Motor neuron (in vitro differentiated cells): ENCODE results near the gene POLD1. TPM values are rescaled to one million over a fixed set of nuclear protein-coding genes. Genes with fewer than 3 reads are reported as not detected.
A peak's percentile ranks its signal among the peaks of the same experiment; 100 is the strongest.

Source experiments
- ATAC-seq, 8 experiments: fragments of 200-7000 bp; cut with Tn5 transposase; replicated peaks in 6 of 8; 2 replicates each; pipeline ENCODE4 v1.8.0; 2021; ENCODE audit warnings: mild to moderate bottlenecking in 8 of 8, moderate library complexity in 8 of 8
- H3K27ac ChIP-seq, 2 donors: fragments of 250-450 bp; sonication (Bioruptor Pico); 2 replicates each; pipeline ENCODE4 v1.9.0; 2021; ENCODE audit warnings: antibody characterized with exemption in 2 of 2, mild to moderate bottlenecking in 2 of 2, moderate library complexity in 1 of 2
- H3K4me1 ChIP-seq, 2 donors: fragments of 250-450 bp; sonication (Bioruptor Pico); replicated peaks in 1 of 2; 2 replicates each; pipeline ENCODE4 v1.6.1; 2021; ENCODE audit warnings: antibody characterized with exemption in 2 of 2, mild to moderate bottlenecking in 2 of 2, moderate library complexity in 1 of 2
- H3K4me3 ChIP-seq, 5 donors: fragments of 250-450 bp; sonication (Bioruptor Pico); 2 replicates each; pipeline ENCODE4 v1.9.0; 2021; ENCODE audit warnings: antibody characterized with exemption in 5 of 5, mild to moderate bottlenecking in 5 of 5, moderate library complexity in 4 of 5
- WGBS, 10 experiments: fragments of 450-650 bp; shearing (Covaris generic); methylation state at CpG; one replicate each; pipeline ENCODE4 v1.0.0; 2022; 5-methylcytosine and 5-hydroxymethylcytosine counted together
- in situ Hi-C, 9 experiments: fragments of 400-800 bp; cut with MboI; loops; one replicate each; pipeline ENCODE4 v1.15.0; 2021; ENCODE audit warnings: low sequenced_read_pairs in 9 of 9, low pct_unique_long_range_greater_than_20kb in 2 of 9; ENCODE audit not compliant: unreplicated experiment in 9 of 9
- total RNA-seq, 8 experiments: library from RNA; unstranded; fragments of 300-600 nt; gene quantifications; 2 replicates each; pipeline versions ENCODE4 v1.2.3 to v1.2.4, GENCODE V29; 2022

The POLD1 gene
- total RNA-seq, 8 experiments from 2014 or later = 6.2 to 56.0 (median 12.7) TPM

- WGBS, 10 experiments = no CpG with 5 or more reads among the region's 19 CpGs
These were observed 22.7 kb downstream of the POLD1 start for GRCh38 chr19:50406829-50407228.

DNA sequence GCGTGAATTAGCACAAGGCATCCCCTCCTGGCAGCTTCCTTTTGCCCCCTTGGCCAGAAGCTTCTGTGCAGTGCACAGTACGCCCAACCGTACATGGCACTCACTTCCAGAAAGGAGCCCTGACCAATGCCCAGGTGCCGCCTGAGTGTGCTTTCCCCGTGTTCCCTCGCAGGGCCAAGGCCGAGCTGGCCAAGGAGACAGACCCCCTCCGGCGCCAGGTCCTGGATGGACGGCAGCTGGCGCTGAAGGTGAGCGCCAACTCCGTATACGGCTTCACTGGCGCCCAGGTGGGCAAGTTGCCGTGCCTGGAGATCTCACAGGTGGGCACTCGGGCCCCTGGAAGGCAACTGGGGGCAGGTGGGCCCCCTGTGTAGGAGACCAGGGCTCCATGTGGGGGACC lies 25.2 kb downstream of the POLD1 start:
- WGBS, 10 experiments = 80 to 100% (median 95%) methylated on average over 1 to 7 of the region's 17 CpGs; no CpG with 5 or more reads in 6 of the 10 experiments
- in situ Hi-C loops = no loop called here
- ATAC-seq = no peak
- no peaks in the 10 kb centered on the region for H3K4me1 ChIP-seq
- no peak overlapping the region for H3K4me3 ChIP-seq
- no peak overlapping the region for H3K27ac ChIP-seq

More at GRCh38 chr19:50406829-50407228, 22.7 kb downstream of the POLD1 start:
- no peak overlapping the region for H3K4me3 ChIP-seq
- H3K4me1 ChIP-seq = no peaks in the 10 kb centered on the region
- no peak for ATAC-seq
- H3K27ac ChIP-seq = no peak overlapping the region
- in situ Hi-C loops = no loop called here

- H3K4me3 ChIP-seq = no peak overlapping the region
- no peak overlapping the region for H3K27ac ChIP-seq
- in situ Hi-C loops = no loop called here
- ATAC-seq = no peak
- no peaks in the 10 kb centered on the region for H3K4me1 ChIP-seq
- WGBS, 10 experiments = 91 to 100% (median 96%) methylated on average over 1 to 10 of the region's 10 CpGs; no CpG with 5 or more reads in 6 of the 10 experiments
These were observed 26.0 kb downstream of the POLD1 start for GRCh38 chr19:50410109-50410508.

DNA sequence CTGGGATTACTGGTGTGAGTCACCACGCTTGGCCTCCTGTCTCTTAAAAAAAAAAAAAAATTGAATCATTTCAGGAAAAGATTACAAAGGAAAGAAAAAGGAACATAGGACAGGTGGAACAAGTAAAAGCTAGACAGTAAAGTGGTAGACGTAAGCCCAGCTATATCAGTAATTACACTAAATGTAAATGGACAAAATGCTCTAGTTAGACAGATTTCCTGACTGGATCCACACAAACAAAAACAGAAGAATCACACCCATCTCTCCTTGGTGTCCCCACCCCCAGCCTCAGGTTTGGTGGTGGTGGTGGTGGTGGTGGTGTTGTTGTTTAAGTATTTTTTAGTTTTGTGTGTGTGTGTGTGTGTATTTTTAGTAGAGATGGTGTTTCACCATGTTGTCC lies 28.3 kb downstream of the POLD1 start:
- ATAC-seq = no peak
- Histone ChIP-seq H3K27ac (no peak overlapping the region), H3K4me3 (no peak overlapping the region), H3K4me1 (no peaks in the 10 kb centered on the region)
- 80 to 100% (median 92%) methylated on average over 1 to 2 of the region's 2 CpGs; no CpG with 5 or more reads in 5 of the 10 experiments for WGBS, 10 experiments
- in situ Hi-C loops = no loop called here

GRCh38 chr19:50413096-50413495 lies 28.9 kb downstream of the POLD1 start:
- 90% methylated on average over 4 of the region's 13 CpGs; no CpG with 5 or more reads in 9 of the 10 experiments for WGBS, 10 experiments
- in situ Hi-C loops = no loop called here
- H3K4me3 ChIP-seq = no peak overlapping the region
- ATAC-seq = no peak
- H3K4me1 ChIP-seq = no peaks in the 10 kb centered on the region
- no peak overlapping the region for H3K27ac ChIP-seq

- ATAC-seq = no peak
- in situ Hi-C loops = no loop called here
- peaks cover 0 to under 1% of the 10 kb centered on the region in 2 donors for H3K4me1 ChIP-seq
- no peak overlapping the region for H3K4me3 ChIP-seq
- 96 to 100% (median 100%) methylated on average over 1 to 13 of the region's 21 CpGs; no CpG with 5 or more reads in 6 of the 10 experiments for WGBS, 10 experiments
- H3K27ac ChIP-seq = no peak overlapping the region
These were observed 29.4 kb downstream of the POLD1 start for GRCh38 chr19:50413531-50413930.

DNA sequence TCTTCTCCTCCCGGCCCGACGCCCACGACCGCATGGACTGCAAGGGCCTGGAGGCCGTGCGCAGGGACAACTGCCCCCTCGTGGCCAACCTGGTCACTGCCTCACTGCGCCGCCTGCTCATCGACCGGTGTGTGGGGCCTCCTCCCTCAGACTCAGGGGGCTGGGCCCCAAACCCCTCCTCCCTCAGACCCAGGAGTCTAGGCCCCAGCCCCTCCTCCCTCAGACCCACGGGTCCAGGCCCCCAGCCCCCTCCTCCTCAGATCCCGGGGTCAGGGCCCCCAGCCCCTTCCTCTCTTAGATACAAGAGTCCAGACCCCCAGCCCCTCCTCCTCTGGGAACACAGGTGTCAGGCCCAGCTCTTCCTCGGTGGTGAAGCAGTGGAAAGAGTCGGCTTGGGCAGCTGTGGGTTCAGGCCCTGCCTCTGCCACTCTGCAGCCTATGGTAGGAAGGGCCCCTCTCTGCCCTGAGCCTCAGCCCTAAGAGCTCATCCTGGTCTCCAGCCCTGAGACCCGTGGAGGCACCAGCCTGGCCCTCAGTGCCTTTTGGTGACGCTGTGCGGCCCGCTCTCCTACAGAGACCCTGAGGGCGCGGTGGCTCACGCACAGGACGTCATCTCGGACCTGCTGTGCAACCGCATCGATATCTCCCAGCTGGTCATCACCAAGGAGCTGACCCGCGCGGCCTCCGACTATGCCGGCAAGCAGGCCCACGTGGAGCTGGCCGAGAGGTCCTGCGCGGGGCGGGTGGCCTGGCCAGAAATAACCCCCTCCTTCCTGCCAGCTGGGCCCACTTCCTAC lies 30.9 kb downstream of the POLD1 start:
- 60 to 100% (median 78%) methylated on average over 1 to 19 of the region's 37 CpGs; no CpG with 5 or more reads in 7 of the 10 experiments for WGBS, 10 experiments
- Histone ChIP-seq H3K27ac (no peak overlapping the region), H3K4me3 (no peak overlapping the region), H3K4me1 (peaks cover 0 to 6% of the 10 kb centered on the region in 2 donors)
- ATAC-seq = peak; percentile 76 to 97 (median 82)
- in situ Hi-C loops = no loop called here

- H3K27ac ChIP-seq = no peak overlapping the region
- peaks cover 0 to 6% of the 10 kb centered on the region in 2 donors for H3K4me1 ChIP-seq
- ATAC-seq = no peak
- WGBS, 10 experiments = no CpG with 5 or more reads among the region's 22 CpGs
- H3K4me3 ChIP-seq = no peak overlapping the region
- in situ Hi-C loops = no loop called here
These were observed 31.5 kb downstream of the POLD1 start for GRCh38 chr19:50415661-50416033.

DNA sequence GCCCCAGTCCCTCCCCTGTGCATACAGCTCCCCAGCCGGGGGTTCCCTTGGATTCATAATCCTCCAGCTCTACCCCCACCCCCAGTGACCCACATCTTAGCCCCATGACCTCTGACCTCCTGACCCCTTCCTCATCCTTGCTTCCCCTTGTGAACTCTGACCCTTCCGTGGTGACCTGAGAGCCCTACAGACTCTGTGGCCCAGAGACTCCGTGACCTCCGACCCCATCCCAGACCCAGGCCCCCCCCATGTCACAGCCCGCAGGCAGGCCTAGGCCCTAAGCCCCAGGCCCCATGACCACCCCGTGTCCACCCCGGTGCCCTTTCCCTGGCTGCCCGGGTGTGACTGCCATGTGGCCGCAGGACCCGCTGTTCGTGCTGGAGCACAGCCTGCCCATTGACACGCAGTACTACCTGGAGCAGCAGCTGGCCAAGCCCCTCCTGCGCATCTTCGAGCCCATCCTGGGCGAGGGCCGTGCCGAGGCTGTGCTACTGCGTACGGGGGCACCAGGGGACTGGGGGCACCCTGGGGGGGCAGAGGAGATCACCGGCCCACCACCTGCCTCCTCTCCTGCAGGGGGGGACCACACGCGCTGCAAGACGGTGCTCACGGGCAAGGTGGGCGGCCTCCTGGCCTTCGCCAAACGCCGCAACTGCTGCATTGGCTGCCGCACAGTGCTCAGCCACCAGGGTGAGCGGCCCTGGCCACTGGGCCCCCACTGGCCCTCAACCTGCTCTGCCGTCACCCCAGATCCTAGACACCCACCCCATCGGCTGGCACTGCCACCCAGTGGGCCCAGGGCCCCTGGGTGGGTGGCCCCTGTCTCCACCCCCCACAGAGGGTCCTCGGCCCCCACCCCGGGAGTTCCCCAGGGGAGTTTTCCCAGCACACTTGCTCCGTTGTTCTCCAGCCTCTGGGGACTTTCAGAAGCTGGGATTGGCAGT lies 32.2 kb downstream of the POLD1 start:
- Histone ChIP-seq H3K27ac (no peak overlapping the region), H3K4me3 (no peak overlapping the region), H3K4me1 (peaks cover 0 to 6% of the 10 kb centered on the region in 2 donors)
- in situ Hi-C loops = no loop called here
- peak in 1 of 8 experiments; percentile 5 for ATAC-seq
- 20% methylated on average over 1 of the region's 35 CpGs; no CpG with 5 or more reads in 9 of the 10 experiments for WGBS, 10 experiments

- ATAC-seq = no peak
- WGBS, 10 experiments = 92% methylated on average over 2 of the region's 42 CpGs; no CpG with 5 or more reads in 9 of the 10 experiments
- H3K4me1 ChIP-seq = peaks cover 0 to 6% of the 10 kb centered on the region in 2 donors
- in situ Hi-C loops = no loop called here
- no peak overlapping the region for H3K27ac ChIP-seq
- no peak overlapping the region for H3K4me3 ChIP-seq
These were observed 33.2 kb downstream of the POLD1 start for GRCh38 chr19:50417111-50418081.

DNA sequence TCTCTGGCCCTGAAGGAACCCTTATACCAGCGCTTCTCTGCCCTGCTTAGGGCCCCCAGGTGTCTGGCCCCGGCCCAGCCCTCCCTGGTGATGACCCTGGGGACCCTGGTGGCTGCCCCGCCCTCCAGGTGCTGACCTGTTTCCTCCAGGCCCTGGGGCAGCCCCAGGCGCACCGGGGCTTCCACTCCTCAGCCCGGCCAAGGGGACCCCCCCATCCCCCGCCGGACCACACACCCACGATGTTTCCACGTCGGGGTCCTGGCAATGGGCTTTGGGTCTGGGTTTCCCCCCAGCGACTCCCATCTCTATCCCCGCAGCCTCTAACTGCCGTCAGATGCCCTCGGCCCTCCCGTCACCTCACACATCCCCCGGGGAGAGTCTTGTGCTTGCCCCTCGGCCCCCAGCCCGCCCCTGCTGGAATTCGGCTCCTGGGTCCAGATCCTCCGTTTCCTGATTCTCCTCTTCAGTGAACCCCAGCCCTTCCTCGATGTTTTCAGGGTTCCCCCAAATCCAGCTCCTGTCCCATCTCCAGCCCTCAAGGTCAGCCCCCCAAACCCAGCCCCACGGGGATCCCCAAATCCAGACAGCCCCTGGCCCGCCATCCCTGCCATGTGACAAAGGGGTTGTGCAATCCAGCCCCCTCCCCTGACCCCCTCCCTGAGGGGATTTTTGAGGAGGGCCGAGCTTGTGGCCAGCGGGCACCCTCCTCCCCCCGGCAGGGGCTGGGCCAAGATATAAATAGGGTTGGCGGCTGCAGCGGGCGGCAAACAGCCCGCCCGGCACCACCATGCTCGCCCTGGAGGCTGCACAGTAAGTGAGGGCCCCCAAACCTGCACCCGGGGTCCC lies 34.3 kb downstream of the POLD1 start, which contains the start of gene SPIB:
Gene SPIB (plus strand): TSS at position 763 of the 846 bp plus-strand sequence. CDS start 25 bp downstream, at position 788.
- ATAC-seq = peak in 1 of 8 experiments; percentile 7
- Histone ChIP-seq H3K4me3 (no peak within 1 kb of the TSS), H3K27ac (no peak within 1 kb of the TSS), H3K4me1 (peaks cover 0 to 6% of the 10 kb centered on the region in 2 donors)
- in situ Hi-C loops = no loop called here
- WGBS, 10 experiments = 100% methylated on average over 1 of the region's 34 CpGs; no CpG with 5 or more reads in 9 of the 10 experiments
